CD4-positive, alpha-beta T cell treated with Interleukin-2 at 100 ng/mL for 4 hours (primary cell): ENCODE data around the gene HID1.
A peak's percentile ranks its signal among the peaks of the same experiment; 100 is the strongest.

Source experiments
- DNase-seq: peaks from one replicate; pipeline ENCODE4 v3.0.0-alpha.2; 2020; ENCODE audit warnings: low spot score

HID1 gene

GRCh38 chr17:74947041-74947754 is 25.4 kb downstream of the HID1 start:
- no peak for DNase-seq

- DNase-seq, result no peak
Measured at GRCh38 chr17:74946641-74947040, 25.9 kb downstream of the HID1 start.

- no peak for DNase-seq
Measured at GRCh38 chr17:74945543-74945942, 27.0 kb downstream of the HID1 start.

- no peak for DNase-seq
Measured at GRCh38 chr17:74943808-74944522, 28.6 kb downstream of the HID1 start.

GRCh38 chr17:74941128-74941725 is 31.3 kb downstream of the HID1 start:
- no peak for DNase-seq

GRCh38 chr17:74939534-74939933 is 33.0 kb downstream of the HID1 start:
- DNase-seq, result no peak

GRCh38 chr17:74938194-74938950 is 34.2 kb downstream of the HID1 start:
- DNase-seq, result no peak

- DNase-seq, result no peak
Measured at GRCh38 chr17:74937064-74938051, 35.2 kb downstream of the HID1 start.

- DNase-seq, result no peak
Measured at GRCh38 chr17:74936470-74936799, 36.1 kb downstream of the HID1 start.

GRCh38 chr17:74935585-74936469 is 36.7 kb downstream of the HID1 start, which contains the start of gene OTOP3:
OTOP3 (plus strand) TSS chr17:74935898; CDS start chr17:74935922, 24 bp downstream.
- no peak for DNase-seq

- DNase-seq, result no peak
Measured at GRCh38 chr17:74935048-74935447, 37.5 kb downstream of the HID1 start.

- no peak for DNase-seq
Measured at GRCh38 chr17:74930535-74931036, 42.0 kb downstream of the HID1 start.

GRCh38 chr17:74928786-74929185 is 43.8 kb downstream of the HID1 start:
- DNase-seq, result no peak

- no peak for DNase-seq
Measured at GRCh38 chr17:74925242-74925641, 47.3 kb downstream of the HID1 start.

GRCh38 chr17:74924250-74924948 is 48.2 kb downstream of the HID1 start, which contains the start of gene OTOP2:
OTOP2 (plus strand) TSS chr17:74924273; CDS start chr17:74924633, 360 bp downstream.
- no peak for DNase-seq

GRCh38 chr17:74923538-74924249 is 48.9 kb downstream of the HID1 start:
- DNase-seq, result peak; percentile 65

- DNase-seq, result peak; percentile 2
Measured at GRCh38 chr17:74922694-74923537, 49.6 kb downstream of the HID1 start, which contains the start of gene USH1G. USH1G (minus strand) TSS chr17:74923255; CDS start chr17:74923073, 182 bp downstream.

- DNase-seq, result no peak
Measured at GRCh38 chr17:74922172-74922571, 50.4 kb downstream of the HID1 start.
